ENCODE data around the gene HK3.

GRCh38 chr5:176869501-176870109 lies 29.5 kb downstream of the HK3 start:
- TF ChIP-seq CTCF (IDR thresholded peaks at IDR 0.05), result no peak
- no peak for TF ChIP-seq POLR2A (IDR thresholded peaks at IDR 0.05)

All from body of pancreas (tissue), 4 donors.